WERI-Rb-1 (cell line): Measurements from ENCODE around the gene IL27RA.

ENCODE experiments used
- DNase-seq: peaks from one replicate; pipeline ENCODE4 v3.0.0-alpha.2; 2020
- H3K27ac ChIP-seq: fragments of 250-450 bp; sonication (Bioruptor Pico); 2 replicates; pipeline ENCODE4 v1.5.1; 2020; ENCODE audit warnings: mild to moderate bottlenecking, moderate library complexity
- H3K27me3 ChIP-seq: fragments of 250-450 bp; sonication (Bioruptor Pico); 2 replicates; pipeline ENCODE4 v1.5.1; 2021; ENCODE audit warnings: mild to moderate bottlenecking, low read depth, moderate library complexity; ENCODE audit not compliant: insufficient read depth, severe bottlenecking
- H3K36me3 ChIP-seq: fragments of 250-450 bp; sonication (Bioruptor Pico); 2 replicates; pipeline ENCODE4 v1.5.1; 2020; ENCODE audit warnings: mild to moderate bottlenecking, moderate library complexity
- H3K4me3 ChIP-seq: 2 replicates; pipeline ENCODE4 v1.5.1; 2011; ENCODE audit warnings: low read depth, mild to moderate bottlenecking, control low read depth, low read length
- H3K9me3 ChIP-seq: fragments of 250-450 bp; sonication (Bioruptor Pico); 2 replicates; pipeline ENCODE4 v1.5.1; 2021; ENCODE audit warnings: mild to moderate bottlenecking, moderate library complexity; ENCODE audit not compliant: severe bottlenecking
- CTCF ChIP-seq: IDR thresholded peaks from 2 replicates; pipeline ENCODE4 v1.5.1; 2011; ENCODE audit warnings: low read depth, mild to moderate bottlenecking, control low read depth, inconsistent platforms, low read length

IL27RA gene

GRCh38 chr19:14094854-14095253 is 63.3 kb downstream of the IL27RA start:
- H3K27me3 ChIP-seq, result no peaks in the 10 kb centered on the region
- no peak for DNase-seq
- H3K9me3 ChIP-seq, result peaks cover 9% of the 10 kb centered on the region
- H3K36me3 ChIP-seq, result peaks cover 25% of the 10 kb centered on the region
- TF ChIP-seq CTCF, result no peak
- H3K27ac ChIP-seq, result no peak overlapping the region
- H3K4me3 ChIP-seq, result no peak overlapping the region

- H3K9me3 ChIP-seq, result peaks cover 9% of the 10 kb centered on the region
- H3K4me3 ChIP-seq, result no peak overlapping the region
- no peaks in the 10 kb centered on the region for H3K27me3 ChIP-seq
- no peak overlapping the region for H3K27ac ChIP-seq
- peaks cover 40% of the 10 kb centered on the region for H3K36me3 ChIP-seq
- peak; percentile 30 for TF ChIP-seq CTCF
- DNase-seq, result no peak
Observed at GRCh38 chr19:14096272-14096992, 64.9 kb downstream of the IL27RA start.

GRCh38 chr19:14097532-14098151 is 66.1 kb downstream of the IL27RA start:
- Histone ChIP-seq H3K9me3 (peaks cover 9% of the 10 kb centered on the region), H3K36me3 (peaks cover 52% of the 10 kb centered on the region), H3K27ac (no peak overlapping the region), H3K4me3 (no peak overlapping the region), H3K27me3 (no peaks in the 10 kb centered on the region)
- TF ChIP-seq CTCF, result peak; percentile 70
- DNase-seq, result peak; percentile 52

GRCh38 chr19:14101003-14101545 is 69.5 kb downstream of the IL27RA start:
- Histone ChIP-seq H3K27ac (no peak overlapping the region), H3K27me3 (no peaks in the 10 kb centered on the region), H3K4me3 (no peak overlapping the region), H3K9me3 (no peaks in the 10 kb centered on the region), H3K36me3 (peaks cover 72% of the 10 kb centered on the region)
- no peak for TF ChIP-seq CTCF
- DNase-seq, result no peak

GRCh38 chr19:14102102-14102696 is 70.6 kb downstream of the IL27RA start:
- peaks cover 67% of the 10 kb centered on the region for H3K36me3 ChIP-seq
- no peak overlapping the region for H3K4me3 ChIP-seq
- no peaks in the 10 kb centered on the region for H3K9me3 ChIP-seq
- no peak overlapping the region for H3K27ac ChIP-seq
- no peak for DNase-seq
- H3K27me3 ChIP-seq, result no peaks in the 10 kb centered on the region
- no peak for TF ChIP-seq CTCF
